Naive thymus-derived CD4-positive, alpha-beta T cell (primary cell): ENCODE measurements around the gene ZNF37A. TPM values are rescaled to one million over a fixed set of nuclear protein-coding genes. Genes with fewer than 3 reads are reported as not detected.

Experiments
- ATAC-seq: fragments of 150-1000 bp; cut with Tn5 transposase; 2 replicates; pipeline ENCODE4 v1.10.0; 2021; ENCODE audit warnings: mild to moderate bottlenecking, moderate library complexity
- CTCF ChIA-PET: fragments of 350-600 bp; sonication (Branson Sonifier 250); formaldehyde crosslinking; loops from one replicate; lab custom pipeline; 2021; ENCODE audit warnings: antibody characterized with exemption; lab: Charles Lee
- POLR2A ChIA-PET: fragments of 350-600 bp; sonication (Branson Sonifier 250); formaldehyde crosslinking; loops from one replicate; lab custom pipeline; 2021; ENCODE audit warnings: antibody characterized with exemption, inconsistent platforms; lab: Charles Lee
- DNase-seq, 9 donors: peaks; one replicate each; pipeline versions ENCODE4 v3.0.0 to v3.0.0-alpha.2; 2020 to 2022; ENCODE audit warnings: mixed read lengths in 1 of 9
- H3K27ac ChIP-seq: one replicate; pipeline ENCODE4 v1.7.0; 2013; ENCODE audit warnings: mild to moderate bottlenecking, low read depth, low read length, moderate library complexity
- H3K27me3 ChIP-seq, 2 donors: one replicate each; pipeline ENCODE4 v1.7.0; 2013; ENCODE audit warnings: low read length in 2 of 2, mild to moderate bottlenecking in 2 of 2, moderate library complexity in 2 of 2; ENCODE audit not compliant: control insufficient read depth in 2 of 2, insufficient read depth in 2 of 2
- H3K36me3 ChIP-seq, 3 experiments: 1 replicate in 2 of 3; 2 replicates in 1 of 3; pipeline ENCODE4 v1.7.0; 2013; ENCODE audit warnings: low read length in 3 of 3, mild to moderate bottlenecking in 3 of 3, moderate library complexity in 1 of 3; ENCODE audit not compliant: insufficient read depth in 3 of 3, control insufficient read depth in 2 of 3
- H3K4me1 ChIP-seq, 2 donors: one replicate each; pipeline ENCODE4 v1.7.0; 2013; ENCODE audit warnings: low read length in 2 of 2, mild to moderate bottlenecking in 2 of 2, moderate library complexity in 1 of 2; ENCODE audit not compliant: control insufficient read depth in 2 of 2, insufficient read depth in 2 of 2
- H3K4me3 ChIP-seq: 2 replicates; pipeline ENCODE4 v1.7.0; 2013; ENCODE audit warnings: mild to moderate bottlenecking, low read length
- H3K9me3 ChIP-seq, 3 experiments: 1 replicate in 2 of 3; 2 replicates in 1 of 3; pipeline ENCODE4 v1.7.0; 2013; ENCODE audit warnings: low read length in 3 of 3; ENCODE audit not compliant: control insufficient read depth in 2 of 3
- H3K27ac Mint-ChIP-seq, 9 donors: one replicate each; pipeline ENCODE4 v1.8.0; 2020 to 2022; ENCODE audit warnings: mixed read lengths in 9 of 9, mild to moderate bottlenecking in 8 of 9, moderate library complexity in 5 of 9, inconsistent platforms in 2 of 9
- H3K27me3 Mint-ChIP-seq, 5 donors: one replicate each; pipeline ENCODE4 v1.8.0; 2021 to 2022; ENCODE audit warnings: mixed read lengths in 5 of 5, mild to moderate bottlenecking in 1 of 5
- H3K36me3 Mint-ChIP-seq, 5 donors: one replicate each; pipeline ENCODE4 v1.8.0; 2020 to 2022; ENCODE audit warnings: mixed read lengths in 5 of 5, mild to moderate bottlenecking in 3 of 5, inconsistent platforms in 1 of 5
- H3K4me1 Mint-ChIP-seq, 7 donors: one replicate each; pipeline ENCODE4 v1.8.0; 2020 to 2022; ENCODE audit warnings: mixed read lengths in 7 of 7, mild to moderate bottlenecking in 3 of 7, inconsistent platforms in 1 of 7
- H3K4me3 Mint-ChIP-seq, 10 donors: one replicate each; pipeline ENCODE4 v1.8.0; 2020 to 2022; ENCODE audit warnings: mild to moderate bottlenecking in 10 of 10, mixed read lengths in 10 of 10, moderate library complexity in 6 of 10, inconsistent platforms in 2 of 10
- H3K9me3 Mint-ChIP-seq, 11 donors: one replicate each; pipeline ENCODE4 v1.8.0; 2020 to 2022; ENCODE audit warnings: mixed read lengths in 11 of 11, mild to moderate bottlenecking in 4 of 11, inconsistent platforms in 1 of 11, moderate library complexity in 1 of 11
- intact Hi-C, 2 donors: fragments of 100-400 bp; cut with micrococcal nuclease; formaldehyde crosslinking; loops; one replicate each; pipeline ENCODE4 v1.15.1; 2023
- polyA plus RNA-seq, 2 donors: library from polyadenylated mRNA; unstranded; fragments of 300-500 nt; fragmentation: Illumina TruSeq; gene quantifications; one replicate each; pipeline ENCODE4 v1.2.3, GENCODE V29; 2021
- total RNA-seq, 6 experiments: library from RNA in 5 of 6; stranded (reverse) in 5 of 6; gene quantifications; 1 replicate in 5 of 6; 2 replicates in 1 of 6; pipeline ENCODE4 v1.2.3 and lab custom pipeline; 2021 to 2026

The ZNF37A gene
- total and polyA plus RNA-seq, 7 experiments from 2014 or later = 4.8 to 29.8 (median 20.6) TPM

GRCh38 chr10:38093816-38094157 is 350 bp upstream of the ZNF37A start:
- CTCF ChIA-PET = interaction anchor here (1.5 kb wide), 1 partner anchor 117 kb away, joined by 4 read pairs; the partner anchor contains the start of gene ZNF25
- POLR2A ChIA-PET = interaction anchor here (0.9 to 4.7 kb wide), 3 partner anchors 23 to 118 kb away, joined by 3 to 25 read pairs (median 15); partner anchors contain the start of genes ZNF25 and ZNF33A
- H3K27ac Mint-ChIP-seq = peak overlapping the region; percentile 87 to 98 (median 93)
- H3K9me3 ChIP-seq = no peaks in the 10 kb centered on the region
- no peak for DNase-seq
- H3K9me3 Mint-ChIP-seq = peaks cover 0 to 17% (median 9%) of the 10 kb centered on the region in 11 donors
- intact Hi-C loops = loop anchor here (1.0 kb wide), 6 partner anchors 55 to 309 kb away; partner anchors contain the start of genes ZNF248 (in 2 of the 2), ZNF25 (in 2 of the 2) and ZNF33A (in 2 of the 2)
- H3K27ac ChIP-seq = peak overlapping the region; percentile 84
- peaks cover 0 to 20% (median 4%) of the 10 kb centered on the region in 3 experiments for H3K36me3 ChIP-seq
- no peaks in the 10 kb centered on the region for H3K27me3 ChIP-seq
- peaks cover 9 to 12% of the 10 kb centered on the region in 2 donors for H3K4me1 ChIP-seq
- H3K4me1 Mint-ChIP-seq = peaks cover 16 to 42% (median 37%) of the 10 kb centered on the region in 7 donors
- peak overlapping the region; percentile 88 to 95 (median 94) for H3K4me3 Mint-ChIP-seq
- H3K27me3 Mint-ChIP-seq = no peaks in the 10 kb centered on the region
- peak; percentile 2 for ATAC-seq
- peaks cover 17 to 38% (median 33%) of the 10 kb centered on the region in 5 donors for H3K36me3 Mint-ChIP-seq
- H3K4me3 ChIP-seq = peak overlapping the region; percentile 99

DNA sequence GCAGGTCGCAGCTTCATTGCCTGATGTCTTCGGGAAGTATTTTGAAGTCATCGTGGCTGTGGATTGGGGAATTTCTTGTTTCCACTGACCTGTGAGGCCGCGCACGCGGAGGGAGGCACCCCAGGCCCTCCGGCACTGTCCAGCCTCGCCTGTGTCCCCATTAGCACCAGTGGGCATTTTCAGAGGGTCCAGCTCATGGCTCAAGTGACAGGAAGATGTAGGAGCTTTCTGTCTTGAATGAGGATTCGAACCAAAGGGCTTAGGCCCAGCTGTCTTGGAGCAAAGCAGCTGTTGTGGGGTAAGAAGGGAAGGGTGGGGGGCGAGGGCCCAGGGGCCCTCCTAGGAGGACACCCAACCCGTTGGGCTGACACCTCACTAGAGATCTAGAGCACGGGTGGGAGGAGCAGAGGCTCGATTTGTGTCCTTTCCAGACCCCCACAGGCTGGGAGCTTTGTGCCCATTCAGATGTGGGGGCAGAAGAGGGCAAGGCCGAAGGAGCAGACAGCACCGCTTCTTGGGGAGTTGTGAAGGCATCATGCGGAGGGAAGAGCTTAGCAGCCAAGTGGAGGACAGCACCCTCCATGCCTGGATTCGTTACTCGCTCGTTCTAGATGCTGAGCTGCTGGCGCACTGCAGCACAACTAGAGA is 914 bp downstream of the ZNF37A start:
- Mint-ChIP-seq H3K36me3 (peaks cover 29 to 51% (median 46%) of the 10 kb centered on the region in 5 donors), H3K4me3 (peak overlapping the region; percentile 88 to 95 (median 94)), H3K27me3 (no peaks in the 10 kb centered on the region), H3K27ac (peak overlapping the region; percentile 73 to 98 (median 93)), H3K4me1 (peaks cover 16 to 50% (median 37%) of the 10 kb centered on the region in 7 donors), H3K9me3 (peaks cover 7 to 28% (median 19%) of the 10 kb centered on the region in 11 donors)
- Histone ChIP-seq H3K4me3 (peak overlapping the region; percentile 99), H3K9me3 (peaks cover 0 to 3% (median 0%) of the 10 kb centered on the region in 3 experiments), H3K27ac (peak overlapping the region; percentile 84), H3K4me1 (peaks cover 9 to 12% of the 10 kb centered on the region in 2 donors), H3K27me3 (no peaks in the 10 kb centered on the region), H3K36me3 (peaks cover 4 to 29% (median 9%) of the 10 kb centered on the region in 3 experiments)
- POLR2A ChIA-PET = interaction anchor here (0.6 to 4.7 kb wide), 4 partner anchors 48 to 119 kb away, joined by 3 to 25 read pairs (median 9); partner anchors contain the start of genes ZNF25 and ZNF33A
- intact Hi-C loops = loop anchor here (1.0 kb wide), 5 partner anchors 85 to 307 kb away; partner anchors contain the start of genes ZNF248 (in 2 of the 2), ZNF25 (in 2 of the 2) and ZNF33A (in 2 of the 2)
- ATAC-seq (no peak), DNase-seq (peak in 2 of 9 donors; percentile 0 to 5)
- CTCF ChIA-PET = no interaction called here

DNA sequence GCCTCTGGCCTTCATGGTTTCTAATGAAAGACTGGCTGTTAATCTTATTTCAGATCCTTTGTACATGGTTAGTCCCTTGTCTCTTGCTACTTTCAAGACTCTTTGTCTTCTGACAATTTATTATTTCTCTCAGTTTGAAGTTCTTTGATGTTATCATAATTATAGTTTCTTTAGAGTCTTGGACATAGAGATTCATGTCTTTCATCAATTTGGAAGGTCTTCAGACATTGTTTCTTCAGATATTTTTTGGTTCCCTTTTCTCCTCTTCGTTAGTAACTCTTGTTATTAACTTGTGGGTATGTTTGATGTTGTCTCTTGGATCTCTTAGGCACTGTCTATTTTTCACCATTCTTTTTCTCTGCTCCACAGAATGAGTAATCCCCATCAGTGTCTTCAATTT is 8.7 kb downstream of the ZNF37A start:
- Mint-ChIP-seq H3K4me1 (peaks cover 0 to 18% (median 8%) of the 10 kb centered on the region in 7 donors), H3K4me3 (no peak overlapping the region), H3K27me3 (no peaks in the 10 kb centered on the region), H3K36me3 (peaks cover 55 to 95% (median 91%) of the 10 kb centered on the region in 5 donors), H3K27ac (no peak overlapping the region), H3K9me3 (peaks cover 22 to 100% (median 60%) of the 10 kb centered on the region in 11 donors)
- ATAC-seq = no peak
- H3K4me3 ChIP-seq = no peak overlapping the region
- DNase-seq = no peak
- intact Hi-C loops = no loop called here
- H3K27me3 ChIP-seq = no peaks in the 10 kb centered on the region
- H3K27ac ChIP-seq = no peak overlapping the region
- POLR2A ChIA-PET = no interaction called here
- no peaks in the 10 kb centered on the region for H3K4me1 ChIP-seq
- H3K9me3 ChIP-seq = peaks cover 0 to 47% (median 6%) of the 10 kb centered on the region in 3 experiments
- peaks cover 3 to 47% (median 20%) of the 10 kb centered on the region in 3 experiments for H3K36me3 ChIP-seq
- CTCF ChIA-PET = no interaction called here

GRCh38 chr10:38103756-38104155 is 9.6 kb downstream of the ZNF37A start:
- Mint-ChIP-seq H3K4me1 (peaks cover 0 to 12% (median 0%) of the 10 kb centered on the region in 7 donors), H3K27ac (no peak overlapping the region), H3K36me3 (peaks cover 56 to 93% (median 90%) of the 10 kb centered on the region in 5 donors), H3K9me3 (peaks cover 26 to 100% (median 62%) of the 10 kb centered on the region in 11 donors), H3K27me3 (no peaks in the 10 kb centered on the region), H3K4me3 (no peak overlapping the region)
- H3K36me3 ChIP-seq = peaks cover 3 to 42% (median 20%) of the 10 kb centered on the region in 3 experiments
- peaks cover 0 to 55% (median 8%) of the 10 kb centered on the region in 3 experiments for H3K9me3 ChIP-seq
- no peak for ATAC-seq
- no peaks in the 10 kb centered on the region for H3K4me1 ChIP-seq
- no peak overlapping the region for H3K4me3 ChIP-seq
- no peak overlapping the region for H3K27ac ChIP-seq
- no peaks in the 10 kb centered on the region for H3K27me3 ChIP-seq
- CTCF ChIA-PET = no interaction called here
- POLR2A ChIA-PET = no interaction called here
- intact Hi-C loops = no loop called here
- DNase-seq = no peak

GRCh38 chr10:38112159-38112558 is 18.0 kb downstream of the ZNF37A start:
- Mint-ChIP-seq H3K36me3 (peaks cover 17 to 81% (median 77%) of the 10 kb centered on the region in 5 donors), H3K27me3 (no peaks in the 10 kb centered on the region), H3K4me1 (peaks cover 0 to 5% (median 0%) of the 10 kb centered on the region in 7 donors), H3K9me3 (peaks cover 14 to 98% (median 71%) of the 10 kb centered on the region in 11 donors), H3K4me3 (no peak overlapping the region), H3K27ac (no peak overlapping the region)
- H3K27ac ChIP-seq = no peak overlapping the region
- no peak for DNase-seq
- intact Hi-C loops = no loop called here
- H3K27me3 ChIP-seq = no peaks in the 10 kb centered on the region
- peaks cover 6 to 70% (median 16%) of the 10 kb centered on the region in 3 experiments for H3K9me3 ChIP-seq
- ChIA-PET CTCF (no interaction called here), POLR2A (no interaction called here)
- peaks cover 0 to 41% (median 8%) of the 10 kb centered on the region in 3 experiments for H3K36me3 ChIP-seq
- H3K4me3 ChIP-seq = no peak overlapping the region
- no peaks in the 10 kb centered on the region for H3K4me1 ChIP-seq
- no peak for ATAC-seq

- no peak overlapping the region for H3K4me3 Mint-ChIP-seq
- Histone ChIP-seq H3K4me3 (no peak overlapping the region), H3K4me1 (no peaks in the 10 kb centered on the region), H3K27me3 (no peaks in the 10 kb centered on the region), H3K9me3 (peaks cover 30 to 97% (median 41%) of the 10 kb centered on the region in 3 experiments), H3K36me3 (peaks cover 0 to 44% (median 8%) of the 10 kb centered on the region in 3 experiments), H3K27ac (no peak overlapping the region)
- no peaks in the 10 kb centered on the region for H3K27me3 Mint-ChIP-seq
- intact Hi-C loops = no loop called here
- peaks cover 4 to 97% (median 84%) of the 10 kb centered on the region in 11 donors for H3K9me3 Mint-ChIP-seq
- DNase-seq = no peak
- POLR2A ChIA-PET = no interaction called here
- no peaks in the 10 kb centered on the region for H3K4me1 Mint-ChIP-seq
- peaks cover 13 to 73% (median 57%) of the 10 kb centered on the region in 5 donors for H3K36me3 Mint-ChIP-seq
- H3K27ac Mint-ChIP-seq = no peak overlapping the region
- CTCF ChIA-PET = no interaction called here
- ATAC-seq = no peak
Observed at GRCh38 chr10:38118072-38118807, 24.1 kb downstream of the ZNF37A start.
